ENCODE results near the gene ALX3.

The ALX3 gene

DNA sequence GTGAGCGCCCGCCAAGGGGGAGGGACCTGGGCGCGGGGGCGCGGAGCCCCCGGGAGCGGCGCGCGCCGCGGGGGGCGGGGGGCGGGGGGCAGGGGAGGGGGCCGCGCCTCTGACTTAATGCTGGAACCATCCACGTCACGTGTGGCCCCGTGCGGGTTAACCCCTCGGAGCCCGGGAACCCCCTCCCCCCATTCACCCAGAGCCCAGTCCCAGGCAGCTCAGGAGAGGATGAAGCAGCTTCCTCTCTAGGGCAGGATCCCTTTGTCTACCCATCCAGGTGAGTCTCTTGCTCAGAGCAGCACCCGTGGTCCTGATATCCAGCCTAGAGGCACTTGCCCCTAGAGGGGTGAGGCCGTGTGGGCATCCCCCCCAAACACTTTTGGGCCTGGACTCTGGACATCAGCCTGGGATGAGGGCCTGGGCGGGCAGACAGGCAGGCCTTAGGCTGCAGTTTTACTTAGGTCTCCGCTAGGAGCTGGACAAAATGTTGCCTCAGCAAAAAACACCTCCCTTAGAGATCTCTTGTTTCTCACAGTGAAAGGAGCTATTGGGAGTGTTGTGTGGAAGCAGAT lies at the start of gene ALX3:
TSS of gene ALX3 (minus strand) at position 2 of the 572 bp plus-strand sequence. CDS start 60 bp downstream, outside the sequence.
- Histone ChIP-seq H3K36me3 (ENCODE audit: insufficient read depth, low read length) (no peaks in the 10 kb centered on the region), H3K27me3 (ENCODE audit: insufficient read depth, low read length) (peaks cover 53% of the 10 kb centered on the region), H3K27ac (ENCODE audit: low read depth, low read length) (no peak within 1 kb of the TSS), H3K4me3 (ENCODE audit: low read depth, low read length) (no peak within 1 kb of the TSS), H2AFZ (ENCODE audit: low read length, unreplicated experiment) (no peak within 1 kb of the TSS), H3K79me2 (ENCODE audit: control insufficient read depth, insufficient read depth, low read length, unreplicated experiment) (no peaks in the 10 kb centered on the region), H3K4me1 (ENCODE audit: control insufficient read depth, insufficient read depth, low read length, unreplicated experiment) (no peaks in the 10 kb centered on the region)

DNA sequence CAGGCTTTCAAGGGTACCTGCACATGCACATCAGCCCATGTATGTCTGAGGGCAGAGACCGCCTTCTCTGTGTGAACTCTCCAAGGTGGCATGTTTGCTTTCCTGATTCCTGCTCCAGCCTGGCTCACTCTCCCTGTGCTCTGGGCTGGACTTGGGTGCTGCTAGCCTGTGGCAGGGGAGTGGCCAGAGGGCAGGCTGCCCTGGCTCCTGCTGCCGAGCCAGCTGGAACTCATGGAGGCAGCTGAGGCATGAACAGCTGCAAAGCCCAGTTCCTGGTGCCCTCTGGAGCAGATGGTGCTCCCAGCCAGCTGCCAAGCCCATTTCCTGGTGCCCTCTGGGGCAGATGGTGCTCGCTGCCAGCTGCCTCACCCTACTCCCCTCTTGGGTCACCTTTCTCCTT lies 49.4 kb upstream of the ALX3 start:
- Histone ChIP-seq H3K4me1 (ENCODE audit: control insufficient read depth, insufficient read depth, low read length, unreplicated experiment) (no peaks in the 10 kb centered on the region), H3K4me3 (ENCODE audit: low read depth, low read length) (no peak overlapping the region), H3K36me3 (ENCODE audit: insufficient read depth, low read length) (no peaks in the 10 kb centered on the region)

DNA sequence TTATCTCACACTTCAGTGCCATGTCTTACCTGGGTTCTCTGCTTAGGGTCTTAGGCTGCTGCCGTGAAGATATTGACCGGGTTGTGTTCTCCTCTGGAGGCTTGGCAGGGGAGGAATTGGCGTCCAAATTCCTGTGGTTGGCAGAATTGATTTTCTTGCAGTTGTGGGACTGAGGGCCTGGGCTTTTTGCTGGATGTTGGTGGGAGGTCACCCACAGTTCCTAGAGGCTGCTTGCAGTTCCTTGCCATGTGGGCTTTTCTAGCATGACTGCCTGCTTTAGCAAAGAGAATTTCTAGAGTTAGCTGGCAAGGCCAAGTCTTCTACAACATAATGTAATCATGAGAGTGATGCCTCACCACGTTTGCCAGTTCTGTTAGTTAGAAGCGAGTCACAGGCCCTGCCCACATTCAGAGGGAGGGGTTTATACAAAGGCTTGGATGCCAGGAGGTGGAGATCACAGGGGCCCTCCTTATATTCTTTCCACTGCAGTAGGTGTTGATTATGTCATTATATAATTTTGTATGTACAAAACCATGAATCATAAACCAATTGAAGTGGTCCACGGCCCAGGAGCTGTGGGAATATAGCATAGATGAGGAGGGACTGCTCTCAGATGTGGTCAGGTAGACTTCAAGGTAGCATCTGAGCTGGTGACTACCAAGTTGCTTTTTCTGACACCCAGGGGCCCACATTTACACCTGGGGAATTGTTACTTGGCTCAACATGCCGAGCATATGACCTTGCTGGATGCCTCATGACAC lies 48.3 kb upstream of the ALX3 start:
- no peaks in the 10 kb centered on the region for H3K36me3 ChIP-seq (ENCODE audit: insufficient read depth, low read length)
- H3K79me2 ChIP-seq (ENCODE audit: control insufficient read depth, insufficient read depth, low read length, unreplicated experiment), result no peaks in the 10 kb centered on the region
- H2AFZ ChIP-seq (ENCODE audit: low read length, unreplicated experiment), result no peak overlapping the region

More for the DNA sequence above, 49.4 kb upstream of the ALX3 start:
- Histone ChIP-seq H3K27me3 (ENCODE audit: insufficient read depth, low read length) (peaks cover 14% of the 10 kb centered on the region), H3K79me2 (ENCODE audit: control insufficient read depth, insufficient read depth, low read length, unreplicated experiment) (no peaks in the 10 kb centered on the region), H3K27ac (ENCODE audit: low read depth, low read length) (no peak overlapping the region), H2AFZ (ENCODE audit: low read length, unreplicated experiment) (no peak overlapping the region)

DNA sequence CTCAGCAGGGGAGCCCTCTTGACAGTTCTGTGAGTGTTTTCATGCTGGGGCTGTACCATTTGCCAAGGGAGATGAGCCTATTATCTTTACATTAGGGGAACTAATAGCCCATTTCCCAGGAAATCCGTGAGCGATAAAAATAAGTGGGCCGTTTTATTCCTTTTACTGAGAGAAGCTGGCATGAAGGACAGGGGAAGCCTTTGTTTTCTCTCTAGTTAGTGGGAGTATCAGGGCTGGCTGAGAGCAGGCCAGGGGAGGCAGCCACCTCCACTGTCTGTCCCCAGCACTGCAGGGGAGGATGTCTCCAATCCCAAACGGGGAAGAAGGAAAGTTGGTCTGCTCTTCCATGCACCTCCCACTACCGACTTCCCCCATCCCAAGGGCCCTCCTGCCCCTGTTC lies 44.3 kb upstream of the ALX3 start:
- Histone ChIP-seq H3K79me2 (ENCODE audit: control insufficient read depth, insufficient read depth, low read length, unreplicated experiment) (no peaks in the 10 kb centered on the region), H3K4me1 (ENCODE audit: control insufficient read depth, insufficient read depth, low read length, unreplicated experiment) (peaks cover 3% of the 10 kb centered on the region), H3K27me3 (ENCODE audit: insufficient read depth, low read length) (peaks cover 13% of the 10 kb centered on the region), H3K4me3 (ENCODE audit: low read depth, low read length) (no peak overlapping the region), H3K36me3 (ENCODE audit: insufficient read depth, low read length) (no peaks in the 10 kb centered on the region), H2AFZ (ENCODE audit: low read length, unreplicated experiment) (no peak overlapping the region), H3K27ac (ENCODE audit: low read depth, low read length) (no peak overlapping the region)

More for the DNA sequence above, 48.3 kb upstream of the ALX3 start:
- no peak overlapping the region for H3K27ac ChIP-seq (ENCODE audit: low read depth, low read length)
- H3K4me1 ChIP-seq (ENCODE audit: control insufficient read depth, insufficient read depth, low read length, unreplicated experiment), result no peaks in the 10 kb centered on the region
- peaks cover 9% of the 10 kb centered on the region; the same call in 1 of the 2 replicates for H3K27me3 ChIP-seq (ENCODE audit: insufficient read depth, low read length)
- no peak overlapping the region for H3K4me3 ChIP-seq (ENCODE audit: low read depth, low read length)

DNA sequence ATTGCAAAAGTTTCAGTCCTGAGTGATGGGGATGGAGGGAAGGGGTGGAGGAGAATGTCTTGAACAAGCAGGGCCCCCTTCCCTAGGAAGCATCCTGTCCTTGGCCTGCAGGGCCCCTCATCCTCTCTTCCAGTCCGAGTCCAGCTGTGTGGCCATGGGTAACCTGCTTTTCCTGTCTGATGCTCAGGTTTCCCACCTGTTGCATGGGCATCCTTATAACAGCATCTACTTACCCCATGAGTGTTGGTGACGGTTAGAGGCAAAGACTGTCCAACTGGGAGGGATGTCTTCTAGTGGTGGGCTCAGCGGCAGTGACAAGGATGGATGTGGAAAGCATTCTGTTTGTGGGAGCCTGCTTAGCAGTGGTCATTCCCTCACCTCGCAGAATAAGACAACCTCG lies 43.7 kb upstream of the ALX3 start:
- Histone ChIP-seq H2AFZ (ENCODE audit: low read length, unreplicated experiment) (no peak overlapping the region), H3K4me3 (ENCODE audit: low read depth, low read length) (no peak overlapping the region), H3K79me2 (ENCODE audit: control insufficient read depth, insufficient read depth, low read length, unreplicated experiment) (no peaks in the 10 kb centered on the region), H3K27me3 (ENCODE audit: insufficient read depth, low read length) (peaks cover 13% of the 10 kb centered on the region), H3K4me1 (ENCODE audit: control insufficient read depth, insufficient read depth, low read length, unreplicated experiment) (peaks cover 6% of the 10 kb centered on the region), H3K36me3 (ENCODE audit: insufficient read depth, low read length) (no peaks in the 10 kb centered on the region), H3K27ac (ENCODE audit: low read depth, low read length) (no peak overlapping the region)

DNA sequence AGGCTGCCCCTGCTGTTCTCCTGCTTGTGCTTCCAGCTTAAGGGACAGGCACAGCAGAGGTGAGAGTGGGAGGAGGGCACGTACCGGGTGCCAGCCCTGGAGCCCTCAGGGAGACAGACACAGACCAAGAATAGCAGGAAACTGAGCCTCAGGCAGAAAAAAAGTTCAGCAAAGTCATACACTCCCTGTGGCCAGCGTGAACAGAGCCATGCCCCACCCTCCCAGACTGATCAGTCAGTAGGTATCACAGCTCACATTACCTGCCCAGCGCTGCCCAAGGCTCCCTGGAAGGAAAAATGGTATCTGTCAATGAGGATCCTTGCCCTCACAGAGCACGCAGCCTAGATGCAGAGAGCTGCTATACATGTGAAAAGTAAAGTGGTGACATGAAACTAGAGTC lies 43.1 kb upstream of the ALX3 start:
- Histone ChIP-seq H3K79me2 (ENCODE audit: control insufficient read depth, insufficient read depth, low read length, unreplicated experiment) (no peaks in the 10 kb centered on the region), H3K4me1 (ENCODE audit: control insufficient read depth, insufficient read depth, low read length, unreplicated experiment) (peaks cover 6% of the 10 kb centered on the region), H3K4me3 (ENCODE audit: low read depth, low read length) (no peak overlapping the region), H3K36me3 (ENCODE audit: insufficient read depth, low read length) (no peaks in the 10 kb centered on the region), H3K27me3 (ENCODE audit: insufficient read depth, low read length) (peaks cover 13% of the 10 kb centered on the region), H3K27ac (ENCODE audit: low read depth, low read length) (no peak overlapping the region), H2AFZ (ENCODE audit: low read length, unreplicated experiment) (no peak overlapping the region)

DNA sequence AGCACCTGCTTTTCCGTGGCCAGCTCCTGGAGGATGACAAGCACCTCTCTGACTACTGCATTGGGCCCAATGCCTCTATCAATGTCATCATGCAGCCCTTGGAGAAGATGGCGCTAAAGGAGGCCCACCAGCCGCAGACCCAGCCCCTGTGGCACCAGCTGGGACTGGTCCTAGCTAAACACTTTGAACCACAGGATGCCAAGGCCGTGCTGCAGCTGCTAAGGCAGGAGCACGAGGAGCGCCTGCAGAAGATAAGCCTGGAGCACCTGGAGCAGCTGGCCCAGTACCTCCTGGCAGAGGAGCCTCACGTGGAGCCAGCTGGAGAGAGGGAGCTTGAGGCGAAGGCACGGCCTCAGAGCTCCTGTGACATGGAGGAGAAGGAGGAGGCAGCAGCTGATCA lies 42.2 kb upstream of the ALX3 start:
- no peaks in the 10 kb centered on the region for H3K36me3 ChIP-seq (ENCODE audit: insufficient read depth, low read length)
- no peak overlapping the region for H2AFZ ChIP-seq (ENCODE audit: low read length, unreplicated experiment)
- H3K79me2 ChIP-seq (ENCODE audit: control insufficient read depth, insufficient read depth, low read length, unreplicated experiment), result no peaks in the 10 kb centered on the region
- peaks cover 13% of the 10 kb centered on the region for H3K27me3 ChIP-seq (ENCODE audit: insufficient read depth, low read length)
- no peak overlapping the region for H3K27ac ChIP-seq (ENCODE audit: low read depth, low read length)
- H3K4me3 ChIP-seq (ENCODE audit: low read depth, low read length), result no peak overlapping the region
- peaks cover 6% of the 10 kb centered on the region for H3K4me1 ChIP-seq (ENCODE audit: control insufficient read depth, insufficient read depth, low read length, unreplicated experiment)

DNA sequence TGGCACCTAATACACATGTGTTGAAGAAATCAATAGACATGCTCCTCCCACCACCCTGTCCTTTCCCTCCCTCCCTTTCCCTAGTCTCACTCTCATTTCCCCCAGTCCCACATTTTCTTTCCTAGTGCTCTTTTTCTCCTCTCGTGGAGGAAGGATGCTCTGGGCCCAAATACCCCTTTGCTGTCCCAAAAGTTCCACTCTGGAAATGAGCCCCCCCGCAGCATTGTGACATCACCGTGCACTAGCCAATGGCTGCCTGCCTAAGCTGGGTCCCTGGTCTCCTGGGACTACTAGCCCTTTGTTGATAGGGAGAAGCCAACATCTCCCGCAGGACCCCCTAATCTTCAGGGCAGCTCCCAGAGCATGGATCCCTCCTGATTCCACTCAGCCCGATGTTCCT lies 41.7 kb upstream of the ALX3 start, which contains the start of gene UBL4B:
TSS of gene UBL4B (plus strand) at position 301 of the 400 bp plus-strand sequence. CDS start at position 393, 92 bp downstream.
- Histone ChIP-seq H3K36me3 (ENCODE audit: insufficient read depth, low read length) (no peaks in the 10 kb centered on the region), H2AFZ (ENCODE audit: low read length, unreplicated experiment) (no peak within 1 kb of the TSS), H3K27ac (ENCODE audit: low read depth, low read length) (no peak within 1 kb of the TSS), H3K4me1 (ENCODE audit: control insufficient read depth, insufficient read depth, low read length, unreplicated experiment) (peaks cover 6% of the 10 kb centered on the region), H3K27me3 (ENCODE audit: insufficient read depth, low read length) (peaks cover 13% of the 10 kb centered on the region), H3K79me2 (ENCODE audit: control insufficient read depth, insufficient read depth, low read length, unreplicated experiment) (no peaks in the 10 kb centered on the region), H3K4me3 (ENCODE audit: low read depth, low read length) (no peak within 1 kb of the TSS)

DNA sequence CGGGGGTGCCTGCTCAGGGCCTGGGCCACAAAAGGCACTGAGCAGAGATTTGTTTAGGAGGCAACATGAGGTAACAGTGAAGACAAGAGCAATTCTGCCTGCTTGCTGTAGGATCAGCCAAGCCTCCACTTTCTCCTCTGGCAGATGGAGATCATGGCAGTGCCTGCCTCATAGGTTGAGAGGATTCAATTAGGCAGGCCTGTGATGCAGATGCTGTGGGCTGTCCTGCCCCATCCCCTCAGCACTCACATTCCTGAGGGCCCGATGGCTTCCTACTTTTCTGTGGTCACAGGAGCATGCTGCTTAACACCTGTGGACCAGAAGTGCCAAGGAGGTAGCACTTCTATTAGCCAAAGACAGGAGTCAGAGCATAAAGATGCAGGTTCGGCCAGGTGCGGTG lies 40.6 kb upstream of the ALX3 start:
- Histone ChIP-seq H3K27me3 (ENCODE audit: insufficient read depth, low read length) (peaks cover 13% of the 10 kb centered on the region), H3K4me1 (ENCODE audit: control insufficient read depth, insufficient read depth, low read length, unreplicated experiment) (peaks cover 6% of the 10 kb centered on the region), H3K27ac (ENCODE audit: low read depth, low read length) (no peak overlapping the region), H3K36me3 (ENCODE audit: insufficient read depth, low read length) (no peaks in the 10 kb centered on the region), H3K4me3 (ENCODE audit: low read depth, low read length) (no peak overlapping the region), H3K79me2 (ENCODE audit: control insufficient read depth, insufficient read depth, low read length, unreplicated experiment) (no peaks in the 10 kb centered on the region), H2AFZ (ENCODE audit: low read length, unreplicated experiment) (no peak overlapping the region)

DNA sequence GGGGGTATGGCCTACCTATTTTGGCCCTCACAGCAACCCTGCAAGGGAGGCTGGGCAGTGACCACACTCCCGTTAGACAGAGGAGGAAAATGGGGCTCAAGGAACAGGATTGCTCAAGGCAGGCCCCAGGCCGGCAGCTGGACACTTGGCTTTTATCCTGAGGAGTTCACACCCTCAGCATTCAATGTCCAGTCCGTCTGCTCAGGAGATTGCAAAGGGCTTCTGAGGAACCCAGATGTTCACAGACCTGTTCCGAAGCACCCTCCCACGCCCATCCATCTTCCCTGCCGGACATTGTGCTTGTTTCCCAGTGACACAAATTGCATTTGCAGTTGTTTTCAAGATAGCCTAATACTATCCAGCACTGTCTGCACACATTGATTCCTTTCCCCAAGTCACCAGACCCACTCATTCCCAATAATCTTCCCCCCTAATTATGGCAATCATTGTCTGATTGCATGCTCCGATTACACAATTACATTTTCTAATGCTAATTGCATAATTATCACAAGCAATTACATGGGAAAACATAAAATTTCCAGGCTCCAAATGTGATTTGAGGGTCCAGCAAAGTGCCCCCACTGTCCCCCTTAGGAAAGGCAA lies 37.5 kb upstream of the ALX3 start:
- H3K79me2 ChIP-seq (ENCODE audit: control insufficient read depth, insufficient read depth, low read length, unreplicated experiment), result no peaks in the 10 kb centered on the region
- H2AFZ ChIP-seq (ENCODE audit: low read length, unreplicated experiment), result no peak overlapping the region
- peaks cover 7% of the 10 kb centered on the region; the same call in 1 of the 2 replicates for H3K27me3 ChIP-seq (ENCODE audit: insufficient read depth, low read length)
- no peak overlapping the region for H3K4me3 ChIP-seq (ENCODE audit: low read depth, low read length)
- peaks cover 8% of the 10 kb centered on the region for H3K4me1 ChIP-seq (ENCODE audit: control insufficient read depth, insufficient read depth, low read length, unreplicated experiment)
- H3K27ac ChIP-seq (ENCODE audit: low read depth, low read length), result no peak overlapping the region
- H3K36me3 ChIP-seq (ENCODE audit: insufficient read depth, low read length), result no peaks in the 10 kb centered on the region

Data from ACC112 (cell line).